HS-27A (cell line): Measurements from ENCODE around the gene CAPNS2.

Experiments
- DNase-seq: peaks from one replicate; pipeline ENCODE4 v3.0.0-alpha.2; 2012; ENCODE audit warnings: low read depth, missing footprints

The CAPNS2 gene

GRCh38 chr16:55566432-55567175 is at the start of gene CAPNS2:
Gene CAPNS2 (plus strand): TSS chr16:55566684. CDS start chr16:55566757, 73 bp downstream.
- no peak for DNase-seq

- DNase-seq: no peak
Measured at GRCh38 chr16:55521792-55522191, 44.7 kb upstream of the CAPNS2 start.

GRCh38 chr16:55526441-55526840 is 40.0 kb upstream of the CAPNS2 start:
- no peak for DNase-seq

GRCh38 chr16:55527885-55528284 is 38.6 kb upstream of the CAPNS2 start:
- DNase-seq: no peak

DNA sequence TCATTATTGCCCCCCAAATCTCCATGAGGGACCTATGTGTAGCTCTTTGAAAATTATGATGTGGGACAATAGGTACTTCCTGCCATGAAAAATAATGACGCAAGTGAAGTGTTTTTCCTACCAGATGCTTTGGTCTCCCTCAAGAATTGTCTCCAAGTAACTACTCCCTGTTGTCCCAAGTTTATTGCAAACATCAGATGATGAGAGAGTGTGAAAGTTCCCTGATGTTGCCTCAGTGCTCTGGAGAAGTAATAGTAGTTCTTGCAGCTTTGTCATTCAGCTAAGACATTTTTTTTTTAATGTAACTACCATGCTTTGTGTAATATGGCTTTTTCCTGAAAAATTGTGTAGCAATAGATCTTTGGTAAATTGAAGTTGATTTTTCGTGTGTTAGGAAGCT is 37.5 kb upstream of the CAPNS2 start:
- no peak for DNase-seq

DNA sequence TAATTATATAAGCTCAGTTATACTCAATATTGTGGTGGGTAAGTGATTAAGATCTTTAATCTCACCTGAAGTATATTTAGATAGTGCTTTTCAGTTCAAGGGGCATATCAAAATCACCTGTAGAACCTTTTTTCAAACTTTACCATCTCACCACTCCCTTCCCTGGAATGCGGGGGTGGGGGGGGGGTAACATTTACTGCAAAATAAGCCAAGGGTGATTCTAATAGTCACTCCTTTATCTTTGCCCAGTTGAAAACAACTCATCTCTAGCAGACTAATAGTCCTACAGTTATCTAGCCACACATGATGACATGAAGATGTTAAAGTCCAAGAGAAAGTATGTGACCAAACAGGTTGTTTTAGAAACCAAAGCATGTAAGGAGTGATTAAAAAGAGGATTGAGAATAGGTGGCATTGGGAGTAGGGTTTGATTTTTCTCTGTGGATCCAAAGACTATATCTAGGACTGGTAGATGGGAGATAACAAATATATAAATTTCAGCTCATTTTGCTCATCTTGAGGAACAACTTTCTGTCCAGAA is 36.1 kb upstream of the CAPNS2 start:
- DNase-seq: no peak

DNA sequence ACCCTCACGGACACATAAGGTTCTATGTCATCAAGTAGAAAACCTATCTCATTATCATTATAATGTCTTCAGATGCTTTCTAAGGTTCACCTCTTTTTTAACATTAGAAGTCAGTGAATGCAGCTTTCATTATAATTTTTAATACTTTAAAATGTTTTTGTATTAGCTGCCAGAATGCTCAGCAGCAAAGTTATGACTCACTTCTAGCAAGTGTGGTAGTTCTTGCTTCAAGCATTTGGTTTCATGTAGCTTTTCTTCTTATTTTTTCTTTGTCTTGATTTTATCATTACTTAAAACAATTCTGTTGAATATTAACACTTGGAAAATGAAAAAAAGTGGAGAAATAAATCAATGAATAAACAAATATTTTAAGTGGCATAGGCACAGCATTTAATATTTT is 34.3 kb upstream of the CAPNS2 start:
- DNase-seq: no peak

GRCh38 chr16:55534756-55535155 is 31.7 kb upstream of the CAPNS2 start:
- no peak for DNase-seq

- no peak for DNase-seq
Measured at GRCh38 chr16:55539049-55539448, 27.4 kb upstream of the CAPNS2 start.

GRCh38 chr16:55539488-55539887 is 27.0 kb upstream of the CAPNS2 start:
- no peak for DNase-seq

- DNase-seq: no peak
Measured at GRCh38 chr16:55540221-55540620, 26.3 kb upstream of the CAPNS2 start.

DNA sequence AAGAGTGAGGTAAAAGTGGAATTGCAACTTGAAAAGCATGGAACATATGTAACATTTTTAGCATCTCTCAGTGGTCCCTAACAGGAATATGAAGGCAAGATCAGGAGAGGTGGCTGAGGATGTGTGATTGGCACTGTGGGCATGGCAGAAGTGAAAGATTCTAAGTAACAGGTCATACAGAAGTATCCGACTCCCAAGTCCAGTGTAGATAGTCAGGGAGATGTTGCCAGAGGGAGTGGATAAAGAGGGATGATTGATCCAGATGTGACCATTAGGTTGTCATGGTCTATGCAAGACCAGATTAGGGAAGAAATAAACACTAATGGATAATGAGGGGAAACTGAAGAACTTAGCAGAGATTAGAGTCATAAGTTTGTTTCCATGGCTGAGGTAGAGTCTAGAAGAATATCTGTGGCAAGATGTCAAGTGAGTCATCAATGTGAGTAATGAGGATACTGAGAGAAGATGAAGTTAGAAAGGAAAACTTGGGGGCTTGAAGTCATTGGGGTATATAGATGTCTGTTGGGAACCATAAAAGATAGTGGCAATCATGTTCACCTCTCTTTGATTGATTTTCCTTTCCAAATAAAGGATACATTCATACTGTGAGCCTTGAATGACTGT is 23.9 kb upstream of the CAPNS2 start:
- DNase-seq: peak; percentile 43

- DNase-seq: peak; percentile 22
Measured at GRCh38 chr16:55543472-55543871, 23.0 kb upstream of the CAPNS2 start.

DNA sequence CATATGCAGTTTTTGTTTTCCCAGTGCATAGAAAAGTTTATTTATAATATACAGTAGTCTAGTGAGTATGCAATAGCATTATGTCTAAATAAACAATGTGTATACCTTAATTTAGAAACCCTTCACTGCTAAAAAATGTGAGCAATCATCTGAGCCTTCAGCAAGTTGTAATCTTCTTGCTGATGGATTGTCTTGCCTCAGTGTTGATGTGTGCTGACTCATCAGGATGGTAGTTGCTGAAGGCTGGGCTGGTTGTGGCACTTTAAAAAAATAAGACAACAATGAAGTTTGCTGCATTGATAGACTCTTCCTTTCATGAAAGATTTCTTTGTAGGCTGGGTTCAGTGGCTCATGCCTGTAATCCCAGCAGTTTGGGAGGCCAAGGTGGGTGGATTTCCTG is 13.9 kb upstream of the CAPNS2 start:
- no peak for DNase-seq

- no peak for DNase-seq
Measured at GRCh38 chr16:55555436-55555835, 11.0 kb upstream of the CAPNS2 start.

DNA sequence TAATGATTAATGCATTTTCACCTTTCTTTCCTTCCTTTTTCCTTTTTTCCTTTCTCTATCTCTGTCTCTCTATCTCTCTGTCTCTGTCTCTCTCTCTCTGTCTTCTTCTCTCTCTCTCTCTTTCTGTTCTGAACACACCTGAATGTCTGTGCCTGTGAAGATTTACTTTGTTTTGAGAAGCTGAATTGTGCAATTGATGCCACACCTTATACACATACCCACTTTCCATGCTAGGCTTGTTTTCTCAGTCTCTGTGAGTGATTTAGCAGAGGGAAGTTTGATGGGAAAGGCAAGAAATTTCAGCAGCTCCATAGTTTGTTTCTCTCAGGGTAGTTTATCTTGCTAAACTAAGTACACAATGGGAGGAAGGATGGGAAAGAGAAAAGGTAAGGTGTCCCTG is 9.3 kb upstream of the CAPNS2 start:
- DNase-seq: no peak

GRCh38 chr16:55559233-55559632 is 7.3 kb upstream of the CAPNS2 start:
- no peak for DNase-seq

GRCh38 chr16:55559933-55560516 is 6.5 kb upstream of the CAPNS2 start:
- no peak for DNase-seq

GRCh38 chr16:55561319-55561848 is 5.1 kb upstream of the CAPNS2 start:
- DNase-seq: no peak

- DNase-seq: no peak
Measured at GRCh38 chr16:55562936-55563335, 3.5 kb upstream of the CAPNS2 start.

DNA sequence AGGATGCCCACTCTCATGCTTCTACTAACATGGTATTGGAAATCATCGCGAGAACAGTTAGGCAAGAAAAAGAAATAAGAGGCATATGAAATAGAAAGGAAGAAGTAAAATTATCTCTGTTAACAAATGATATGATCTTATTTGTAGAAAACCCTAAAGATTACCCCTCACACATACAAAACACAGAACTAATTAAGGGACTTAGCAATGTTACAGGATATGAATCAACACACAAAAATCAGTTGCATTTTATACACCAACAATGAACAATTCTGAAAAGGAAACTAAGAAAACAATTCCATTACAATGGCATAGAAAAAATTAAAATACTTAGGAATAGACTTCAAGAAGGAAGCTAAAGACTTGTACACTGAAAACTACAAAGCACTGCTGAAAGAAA is 2.7 kb upstream of the CAPNS2 start:
- no peak for DNase-seq

GRCh38 chr16:55565086-55565485 is 1.4 kb upstream of the CAPNS2 start:
- DNase-seq: no peak

DNA sequence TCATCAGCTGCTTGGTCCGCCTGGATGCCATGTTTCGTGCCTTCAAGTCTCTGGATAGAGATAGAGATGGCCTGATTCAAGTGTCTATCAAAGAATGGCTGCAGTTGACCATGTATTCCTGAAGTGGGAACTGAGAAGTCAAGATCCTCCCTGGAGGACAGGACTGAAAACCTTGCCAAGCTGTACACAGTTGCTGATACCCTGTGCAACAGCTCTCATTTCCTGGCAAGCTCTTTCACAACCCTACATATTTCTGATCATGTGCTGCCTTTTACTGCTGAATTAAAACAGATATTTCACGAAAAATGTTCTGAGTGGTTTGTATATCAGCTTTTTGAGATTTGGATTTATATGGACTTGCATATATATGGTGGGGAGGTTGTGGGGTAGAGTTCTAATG is 898 bp downstream of the CAPNS2 start:
- DNase-seq: no peak
